G401 (cell line): ENCODE results near the gene DTX2. TPM values are rescaled to one million over a fixed set of nuclear protein-coding genes. Genes with fewer than 3 reads are reported as not detected.
"Not testable (repeated sequence)": the region's sequence is repeated elsewhere in the genome, so short reads cannot be mapped to it uniquely, and the experiment has no call there.

Experiments used
- DNase-seq: peaks from one replicate; pipeline ENCODE4 v3.0.0-alpha.2; 2015; ENCODE audit warnings: low spot score
- in situ Hi-C: cut with HindIII; loops from 2 replicates; pipeline ENCODE4 v1.10.0; 2016; ENCODE audit warnings: low sequenced_read_pairs, mixed read lengths
- total RNA-seq: library from RNA; depleted of rRNA; stranded (reverse); fragments of >200 nt; shearing (Covaris generic); gene quantifications from 2 replicates; pipeline ENCODE4 v1.2.3, GENCODE V29; 2014; rRNA removed

DTX2 gene
- total RNA-seq, 1 experiment from 2014 or later: 20.1 TPM

GRCh38 chr7:76551992-76552391 lies 90.5 kb downstream of the DTX2 start:
- in situ Hi-C loops, DNase-seq: not testable (repeated sequence)

Other genes starting within 250 kb of the DTX2 start
- gene HSPB1, start 159.0 kb upstream of the DTX2 start, total RNA-seq: 129 and 145 TPM in 2 replicates
- gene YWHAG, start 102.7 kb upstream of the DTX2 start, total RNA-seq: 88.9 and 113 TPM in 2 replicates
- 8.1 and 8.5 TPM in 2 replicates for gene SSC4D, start 52.0 kb upstream of the DTX2 start, total RNA-seq
- gene ZP3, start 36.8 kb upstream of the DTX2 start, total RNA-seq: 1.3 and 3.0 TPM in 2 replicates
- gene UPK3B, start 48.8 kb downstream of the DTX2 start, total RNA-seq: 20.1 and 24.1 TPM in 2 replicates
- gene SPDYE16, start 81.6 kb downstream of the DTX2 start, total RNA-seq: not detected in 2 replicates
- not detected in 2 replicates for gene POMZP3, start 165.6 kb downstream of the DTX2 start, total RNA-seq